ENCODE measurements around the gene ADCY9.

DNA sequence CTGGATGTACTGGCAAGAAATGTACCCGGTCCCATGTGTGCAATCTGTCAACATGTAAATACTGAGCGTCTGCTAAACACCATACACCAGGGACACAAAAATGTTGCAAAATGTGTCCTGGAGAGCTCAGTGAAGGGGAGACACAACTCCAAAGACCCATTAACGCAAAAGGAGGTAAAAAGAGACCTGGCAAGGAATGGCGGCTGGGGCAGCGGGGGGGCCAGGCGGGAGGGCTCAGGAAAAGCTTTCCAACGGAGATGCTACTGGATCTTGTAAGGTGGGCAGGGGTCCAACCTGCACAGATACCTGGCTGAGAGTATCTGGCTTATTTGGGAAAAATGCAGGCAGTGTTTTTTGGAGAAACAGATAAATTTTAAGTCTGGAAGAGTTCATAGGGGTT lies 40.7 kb downstream of the ADCY9 start:
- TF ChIP-seq, protein P1, sequence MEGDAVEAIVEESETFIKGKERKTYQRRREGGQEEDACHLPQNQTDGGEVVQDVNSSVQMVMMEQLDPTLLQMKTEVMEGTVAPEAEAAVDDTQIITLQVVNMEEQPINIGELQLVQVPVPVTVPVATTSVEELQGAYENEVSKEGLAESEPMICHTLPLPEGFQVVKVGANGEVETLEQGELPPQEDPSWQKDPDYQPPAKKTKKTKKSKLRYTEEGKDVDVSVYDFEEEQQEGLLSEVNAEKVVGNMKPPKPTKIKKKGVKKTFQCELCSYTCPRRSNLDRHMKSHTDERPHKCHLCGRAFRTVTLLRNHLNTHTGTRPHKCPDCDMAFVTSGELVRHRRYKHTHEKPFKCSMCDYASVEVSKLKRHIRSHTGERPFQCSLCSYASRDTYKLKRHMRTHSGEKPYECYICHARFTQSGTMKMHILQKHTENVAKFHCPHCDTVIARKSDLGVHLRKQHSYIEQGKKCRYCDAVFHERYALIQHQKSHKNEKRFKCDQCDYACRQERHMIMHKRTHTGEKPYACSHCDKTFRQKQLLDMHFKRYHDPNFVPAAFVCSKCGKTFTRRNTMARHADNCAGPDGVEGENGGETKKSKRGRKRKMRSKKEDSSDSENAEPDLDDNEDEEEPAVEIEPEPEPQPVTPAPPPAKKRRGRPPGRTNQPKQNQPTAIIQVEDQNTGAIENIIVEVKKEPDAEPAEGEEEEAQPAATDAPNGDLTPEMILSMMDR (tag by site-specific recombination; IDR thresholded peaks at IDR 0.05) = no peak
- TF ChIP-seq ZNF140 (tag by site-specific recombination; IDR thresholded peaks at IDR 0.05) (no peak), ZNF555 (tag by site-specific recombination; conservative IDR thresholded peaks at IDR 0.05) (no peak), ZBTB20 (tag by site-specific recombination; IDR thresholded peaks at IDR 0.05) (no peak), ZNF558 (tag by site-specific recombination; IDR thresholded peaks at IDR 0.05) (no peak), ZNF274 (IDR thresholded peaks at IDR 0.05; ENCODE audit: low read length) (no peak), ZNF274 (tag by site-specific recombination; IDR thresholded peaks at IDR 0.05; ENCODE audit: borderline replicate concordance) (no peak)
- TF ChIP-seq, protein P2, sequence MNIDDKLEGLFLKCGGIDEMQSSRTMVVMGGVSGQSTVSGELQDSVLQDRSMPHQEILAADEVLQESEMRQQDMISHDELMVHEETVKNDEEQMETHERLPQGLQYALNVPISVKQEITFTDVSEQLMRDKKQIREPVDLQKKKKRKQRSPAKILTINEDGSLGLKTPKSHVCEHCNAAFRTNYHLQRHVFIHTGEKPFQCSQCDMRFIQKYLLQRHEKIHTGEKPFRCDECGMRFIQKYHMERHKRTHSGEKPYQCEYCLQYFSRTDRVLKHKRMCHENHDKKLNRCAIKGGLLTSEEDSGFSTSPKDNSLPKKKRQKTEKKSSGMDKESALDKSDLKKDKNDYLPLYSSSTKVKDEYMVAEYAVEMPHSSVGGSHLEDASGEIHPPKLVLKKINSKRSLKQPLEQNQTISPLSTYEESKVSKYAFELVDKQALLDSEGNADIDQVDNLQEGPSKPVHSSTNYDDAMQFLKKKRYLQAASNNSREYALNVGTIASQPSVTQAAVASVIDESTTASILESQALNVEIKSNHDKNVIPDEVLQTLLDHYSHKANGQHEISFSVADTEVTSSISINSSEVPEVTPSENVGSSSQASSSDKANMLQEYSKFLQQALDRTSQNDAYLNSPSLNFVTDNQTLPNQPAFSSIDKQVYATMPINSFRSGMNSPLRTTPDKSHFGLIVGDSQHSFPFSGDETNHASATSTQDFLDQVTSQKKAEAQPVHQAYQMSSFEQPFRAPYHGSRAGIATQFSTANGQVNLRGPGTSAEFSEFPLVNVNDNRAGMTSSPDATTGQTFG (tag by site-specific recombination; IDR thresholded peaks at IDR 0.05; ENCODE audit: borderline replicate concordance) = no peak
- TF ChIP-seq, protein P3, sequence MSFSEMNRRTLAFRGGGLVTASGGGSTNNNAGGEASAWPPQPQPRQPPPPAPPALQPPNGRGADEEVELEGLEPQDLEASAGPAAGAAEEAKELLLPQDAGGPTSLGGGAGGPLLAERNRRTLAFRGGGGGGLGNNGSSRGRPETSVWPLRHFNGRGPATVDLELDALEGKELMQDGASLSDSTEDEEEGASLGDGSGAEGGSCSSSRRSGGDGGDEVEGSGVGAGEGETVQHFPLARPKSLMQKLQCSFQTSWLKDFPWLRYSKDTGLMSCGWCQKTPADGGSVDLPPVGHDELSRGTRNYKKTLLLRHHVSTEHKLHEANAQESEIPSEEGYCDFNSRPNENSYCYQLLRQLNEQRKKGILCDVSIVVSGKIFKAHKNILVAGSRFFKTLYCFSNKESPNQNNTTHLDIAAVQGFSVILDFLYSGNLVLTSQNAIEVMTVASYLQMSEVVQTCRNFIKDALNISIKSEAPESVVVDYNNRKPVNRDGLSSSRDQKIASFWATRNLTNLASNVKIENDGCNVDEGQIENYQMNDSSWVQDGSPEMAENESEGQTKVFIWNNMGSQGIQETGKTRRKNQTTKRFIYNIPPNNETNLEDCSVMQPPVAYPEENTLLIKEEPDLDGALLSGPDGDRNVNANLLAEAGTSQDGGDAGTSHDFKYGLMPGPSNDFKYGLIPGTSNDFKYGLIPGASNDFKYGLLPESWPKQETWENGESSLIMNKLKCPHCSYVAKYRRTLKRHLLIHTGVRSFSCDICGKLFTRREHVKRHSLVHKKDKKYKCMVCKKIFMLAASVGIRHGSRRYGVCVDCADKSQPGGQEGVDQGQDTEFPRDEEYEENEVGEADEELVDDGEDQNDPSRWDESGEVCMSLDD (tag by site-specific recombination; IDR thresholded peaks at IDR 0.05) = no peak
